ENCODE results near the gene AHCYL1.

DNA sequence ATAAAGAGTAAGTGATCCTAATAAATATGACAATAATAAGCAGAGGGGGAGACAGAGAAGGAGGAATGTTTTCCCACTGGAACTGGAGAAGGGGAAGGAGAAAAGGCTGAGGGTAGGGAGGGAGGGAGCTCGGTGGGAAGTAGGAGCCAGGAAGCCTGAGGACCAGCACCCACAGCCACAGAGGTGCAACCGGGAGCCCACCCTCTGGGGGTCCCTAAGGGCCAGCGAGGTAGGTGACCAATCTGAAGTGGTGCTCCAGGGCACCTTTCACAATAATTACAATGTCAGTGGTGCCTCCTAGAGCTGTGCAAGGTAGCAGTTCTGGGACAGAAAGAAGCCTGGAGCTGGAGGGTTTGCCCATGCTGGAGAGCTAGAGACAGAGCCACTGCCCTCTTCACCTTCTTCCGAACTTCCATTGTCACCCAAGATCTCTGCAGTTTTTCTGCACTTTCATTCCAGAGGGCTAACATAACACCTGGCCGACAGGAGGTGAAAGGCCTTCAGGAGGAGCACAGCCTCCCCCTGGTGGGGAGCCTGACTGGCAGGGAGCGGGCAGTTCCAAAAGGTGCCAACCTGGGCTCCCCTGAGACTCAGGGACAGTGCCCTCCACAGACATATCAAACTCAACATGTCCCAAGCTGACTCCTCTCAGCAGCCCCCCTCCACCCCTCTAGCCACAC, 4.1 kb upstream of the AHCYL1 start:
- TF ChIP-seq, protein P1, sequence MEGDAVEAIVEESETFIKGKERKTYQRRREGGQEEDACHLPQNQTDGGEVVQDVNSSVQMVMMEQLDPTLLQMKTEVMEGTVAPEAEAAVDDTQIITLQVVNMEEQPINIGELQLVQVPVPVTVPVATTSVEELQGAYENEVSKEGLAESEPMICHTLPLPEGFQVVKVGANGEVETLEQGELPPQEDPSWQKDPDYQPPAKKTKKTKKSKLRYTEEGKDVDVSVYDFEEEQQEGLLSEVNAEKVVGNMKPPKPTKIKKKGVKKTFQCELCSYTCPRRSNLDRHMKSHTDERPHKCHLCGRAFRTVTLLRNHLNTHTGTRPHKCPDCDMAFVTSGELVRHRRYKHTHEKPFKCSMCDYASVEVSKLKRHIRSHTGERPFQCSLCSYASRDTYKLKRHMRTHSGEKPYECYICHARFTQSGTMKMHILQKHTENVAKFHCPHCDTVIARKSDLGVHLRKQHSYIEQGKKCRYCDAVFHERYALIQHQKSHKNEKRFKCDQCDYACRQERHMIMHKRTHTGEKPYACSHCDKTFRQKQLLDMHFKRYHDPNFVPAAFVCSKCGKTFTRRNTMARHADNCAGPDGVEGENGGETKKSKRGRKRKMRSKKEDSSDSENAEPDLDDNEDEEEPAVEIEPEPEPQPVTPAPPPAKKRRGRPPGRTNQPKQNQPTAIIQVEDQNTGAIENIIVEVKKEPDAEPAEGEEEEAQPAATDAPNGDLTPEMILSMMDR (IDR thresholded peaks at IDR 0.05; ENCODE audit: poor library complexity) = peak; percentile 50
- TF ChIP-seq EZH2phosphoT487 (IDR thresholded peaks at IDR 0.05; ENCODE audit: low read depth, severe bottlenecking, unreplicated experiment) = no peak
- TF ChIP-seq EZH2 (IDR thresholded peaks at IDR 0.05; ENCODE audit: borderline replicate concordance) = no peak

Data from hepatocyte (in vitro differentiated cells).